Gastrocnemius medialis (tissue), 4 donors: ENCODE measurements around the gene KLRC2. TPM values are rescaled to one million over a fixed set of nuclear protein-coding genes. Genes with fewer than 3 reads are reported as not detected.
"Not testable (repeated sequence)": the region's sequence is repeated elsewhere in the genome, so short reads cannot be mapped to it uniquely, and the experiment has no call there.

Experiments
- ATAC-seq, 2 donors: fragments of 150-250 bp; one replicate each; pipeline ENCODE4 v1.9.1; 2016
- DNase-seq, 2 donors: peaks; one replicate each; pipeline ENCODE4 v3.0.0-alpha.2; 2019
- H3K27ac ChIP-seq, 4 donors: fragments of 200-600 bp; sonication (generic); 1 replicate in 1 of 4; 2 replicates in 3 of 4; pipeline ENCODE4 v1.5.1; 2016 to 2018; ENCODE audit warnings: mild to moderate bottlenecking in 2 of 4, moderate library complexity in 1 of 4
- H3K27me3 ChIP-seq, 3 donors: fragments of 200-600 bp; sonication (generic) in 2 of 3; 1 replicate in 1 of 3; 2 replicates in 2 of 3; pipeline versions ENCODE4 v1.5.1 to v1.6.0; 2016 to 2019; ENCODE audit warnings: mild to moderate bottlenecking in 1 of 3, moderate library complexity in 1 of 3
- H3K36me3 ChIP-seq, 2 donors: fragments of 200-600 bp; sonication (generic) in 1 of 2; one replicate each; pipeline ENCODE4 v1.5.1; 2017 to 2018
- H3K4me1 ChIP-seq, 2 donors: fragments of 200-600 bp; sonication (generic) in 1 of 2; one replicate each; pipeline ENCODE4 v1.5.1; 2016 to 2017; ENCODE audit warnings: mild to moderate bottlenecking in 2 of 2
- H3K4me3 ChIP-seq, 4 donors: fragments of 200-600 bp; sonication (generic) in 3 of 4; 1 replicate in 1 of 4; 2 replicates in 3 of 4; pipeline ENCODE4 v1.5.1; 2016 to 2019; ENCODE audit warnings: mild to moderate bottlenecking in 2 of 4
- H3K9me3 ChIP-seq, 3 donors: fragments of 200-600 bp; sonication (generic) in 2 of 3; 1 replicate in 1 of 3; 2 replicates in 2 of 3; pipeline ENCODE4 v1.5.1; 2016 to 2019
- POLR2A ChIP-seq, 2 donors: fragments of 450-650 bp; IDR thresholded peaks; one replicate each; pipeline ENCODE4 v1.6.1; 2017; ENCODE audit warnings: antibody characterized with exemption in 2 of 2, mild to moderate bottlenecking in 2 of 2, moderate library complexity in 2 of 2
- in situ Hi-C, 4 donors: fragments of 200-750 bp; cut with MboI; loops; one replicate each; pipeline versions ENCODE4 v1.15.0 to v1.8.0; 2017; ENCODE audit warnings: low sequenced_read_pairs in 4 of 4
- intact Hi-C: fragments of 100-400 bp; cut with DNase I; formaldehyde crosslinking; loops from one replicate; pipeline ENCODE4 v1.15.1; 2023; ENCODE audit warnings: low total_unique reads
- total RNA-seq, 4 donors: library from RNA; depleted of rRNA; stranded (reverse); fragments of >200 nt; gene quantifications; one replicate each; pipeline versions ENCODE4 v1.1.0 to v1.2.3, GENCODE V29; 2016
- TF ChIP-seq, protein P1 (sequence below), 5 experiments: fragments of 450-650 bp in 3 of 5; fragments of 200-600 bp in 2 of 5; sonication (generic) in 2 of 5; IDR thresholded peaks in 4 of 5; conservative IDR thresholded peaks in 1 of 5; 1 replicate in 4 of 5; 2 replicates in 1 of 5; pipeline ENCODE4 v1.5.1; 2016 to 2019; ENCODE audit warnings: antibody characterized with exemption in 5 of 5, mild to moderate bottlenecking in 3 of 5, moderate library complexity in 3 of 5

Gene KLRC2
- not detected for total RNA-seq

DNA sequence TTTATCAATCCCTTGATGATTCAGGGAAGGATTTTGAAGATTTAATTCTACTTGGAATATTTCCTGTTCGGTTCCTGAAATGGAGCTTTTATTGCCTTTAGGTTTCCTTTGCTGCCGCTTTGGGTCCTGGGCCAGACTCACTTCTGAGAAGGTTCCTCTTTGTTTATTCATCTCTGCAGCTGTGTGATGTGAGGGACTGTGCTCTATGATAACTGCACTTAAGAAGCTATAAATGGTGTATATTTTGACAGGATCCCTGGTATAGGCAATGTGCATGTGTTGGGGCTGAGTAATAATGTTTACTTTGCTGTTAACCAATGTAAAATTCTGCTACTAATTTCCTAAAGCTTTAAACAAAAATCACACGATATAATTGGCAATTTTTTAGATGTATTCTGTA is at the start of gene KLRC2:
TSS of gene KLRC2 (minus strand) at position 195 of the 400 bp plus-strand sequence. CDS start at position 171, 24 bp downstream.
- H3K36me3 ChIP-seq, in situ Hi-C loops, ATAC-seq, H3K4me3 ChIP-seq, H3K4me1 ChIP-seq, H3K27ac ChIP-seq, H3K9me3 ChIP-seq, DNase-seq, intact Hi-C loops, H3K27me3 ChIP-seq: not testable (repeated sequence)

DNA sequence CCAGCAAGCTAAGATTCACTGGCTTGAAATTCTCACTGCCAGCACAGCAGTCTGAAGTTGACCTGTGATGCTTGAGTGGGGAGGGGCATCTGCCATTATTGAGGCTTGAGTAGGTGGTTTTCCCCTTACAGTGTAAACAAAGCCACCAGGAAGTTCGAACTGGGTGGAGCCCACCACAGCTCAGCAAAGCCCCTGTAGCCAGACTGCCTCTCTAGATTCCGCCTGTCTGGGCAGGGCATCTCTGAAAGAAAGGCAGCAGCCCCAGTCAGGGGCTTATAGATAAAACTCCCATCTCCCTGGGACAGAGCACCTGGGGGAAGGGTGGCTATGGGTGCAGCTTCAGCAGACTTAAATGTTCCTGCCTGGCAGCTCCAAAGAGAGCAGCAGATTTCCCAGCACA is 46.1 kb upstream of the KLRC2 start:
- H3K4me3 ChIP-seq, H3K27me3 ChIP-seq, H3K9me3 ChIP-seq, H3K4me1 ChIP-seq, H3K27ac ChIP-seq, H3K36me3 ChIP-seq, intact Hi-C loops, DNase-seq, in situ Hi-C loops, ATAC-seq: not testable (repeated sequence)

DNA sequence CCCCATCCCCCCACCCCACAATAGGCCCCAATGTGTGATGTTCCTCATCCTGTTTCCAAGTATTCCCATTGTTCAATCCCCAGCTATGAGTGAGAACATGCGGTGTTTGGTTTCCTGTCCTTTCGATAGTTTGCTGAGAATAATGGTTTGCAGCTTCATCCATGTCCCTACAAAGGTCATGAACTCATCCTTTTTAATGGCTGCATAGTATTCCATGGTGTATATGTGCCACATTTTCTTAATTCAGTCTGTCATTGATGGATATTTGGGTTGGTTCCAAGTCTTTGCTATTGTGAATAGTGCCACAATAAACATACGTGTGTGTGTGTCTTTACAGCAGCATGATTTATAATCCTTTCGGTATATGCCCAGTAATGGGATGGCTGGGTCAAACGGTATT is 37.0 kb upstream of the KLRC2 start:
- in situ Hi-C loops, DNase-seq, H3K27me3 ChIP-seq, H3K9me3 ChIP-seq, H3K36me3 ChIP-seq, H3K4me3 ChIP-seq, H3K4me1 ChIP-seq, intact Hi-C loops, H3K27ac ChIP-seq, ATAC-seq: not testable (repeated sequence)

DNA sequence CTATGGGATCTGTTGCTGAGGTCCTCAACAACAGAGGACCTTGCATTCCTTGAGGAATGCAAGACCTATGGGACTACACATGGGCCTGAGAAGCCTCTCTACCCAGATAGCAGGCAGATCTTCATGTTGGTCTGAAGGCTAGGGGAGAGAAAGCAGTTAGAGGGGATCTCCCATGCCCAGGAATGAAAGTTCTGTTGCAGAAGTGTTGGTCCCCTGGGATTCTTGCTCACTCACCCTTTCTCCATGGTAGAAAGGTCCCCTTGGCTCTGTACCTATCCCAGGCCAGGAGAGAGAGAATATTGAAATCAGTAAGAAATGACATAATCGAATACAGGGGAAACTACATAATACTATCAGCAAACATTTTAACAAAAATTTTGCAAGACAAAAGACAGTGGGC is 33.9 kb upstream of the KLRC2 start:
- H3K4me1 ChIP-seq, result no peaks in the 10 kb centered on the region
- no peaks in the 10 kb centered on the region for H3K9me3 ChIP-seq
- H3K27me3 ChIP-seq, result no peaks in the 10 kb centered on the region
- intact Hi-C loops (no loop called here), in situ Hi-C loops (no loop called here)
- no peak overlapping the region for H3K4me3 ChIP-seq
- no peak for DNase-seq
- no peak for TF ChIP-seq POLR2A (IDR thresholded peaks at IDR 0.05)
- TF ChIP-seq, protein P1, sequence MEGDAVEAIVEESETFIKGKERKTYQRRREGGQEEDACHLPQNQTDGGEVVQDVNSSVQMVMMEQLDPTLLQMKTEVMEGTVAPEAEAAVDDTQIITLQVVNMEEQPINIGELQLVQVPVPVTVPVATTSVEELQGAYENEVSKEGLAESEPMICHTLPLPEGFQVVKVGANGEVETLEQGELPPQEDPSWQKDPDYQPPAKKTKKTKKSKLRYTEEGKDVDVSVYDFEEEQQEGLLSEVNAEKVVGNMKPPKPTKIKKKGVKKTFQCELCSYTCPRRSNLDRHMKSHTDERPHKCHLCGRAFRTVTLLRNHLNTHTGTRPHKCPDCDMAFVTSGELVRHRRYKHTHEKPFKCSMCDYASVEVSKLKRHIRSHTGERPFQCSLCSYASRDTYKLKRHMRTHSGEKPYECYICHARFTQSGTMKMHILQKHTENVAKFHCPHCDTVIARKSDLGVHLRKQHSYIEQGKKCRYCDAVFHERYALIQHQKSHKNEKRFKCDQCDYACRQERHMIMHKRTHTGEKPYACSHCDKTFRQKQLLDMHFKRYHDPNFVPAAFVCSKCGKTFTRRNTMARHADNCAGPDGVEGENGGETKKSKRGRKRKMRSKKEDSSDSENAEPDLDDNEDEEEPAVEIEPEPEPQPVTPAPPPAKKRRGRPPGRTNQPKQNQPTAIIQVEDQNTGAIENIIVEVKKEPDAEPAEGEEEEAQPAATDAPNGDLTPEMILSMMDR (IDR thresholded peaks at IDR 0.05 in 4 of 5, conservative IDR thresholded peaks at IDR 0.05 in 1 of 5), result no peak
- no peak for ATAC-seq
- H3K27ac ChIP-seq, result no peak overlapping the region
- no peaks in the 10 kb centered on the region for H3K36me3 ChIP-seq

DNA sequence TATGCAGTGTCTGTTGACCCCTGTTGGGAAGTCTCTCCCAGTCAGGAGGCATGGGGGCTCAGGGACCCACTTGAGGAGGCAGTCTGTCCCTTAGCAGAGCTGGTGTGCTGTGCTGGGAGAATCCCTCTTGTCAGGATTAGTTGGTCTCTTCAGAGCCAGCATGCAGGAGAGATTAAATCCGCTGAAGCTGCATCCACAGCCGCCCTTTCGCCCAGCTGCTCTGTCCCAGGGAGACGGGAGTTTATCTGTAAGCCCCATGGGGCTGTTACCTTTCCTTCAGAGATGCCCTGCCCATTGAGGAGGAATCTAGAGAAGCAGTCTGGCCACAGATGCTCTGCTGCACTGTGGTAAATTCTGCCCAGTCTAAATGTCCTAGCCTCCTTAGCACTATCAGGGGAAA is 30.5 kb upstream of the KLRC2 start:
- Histone ChIP-seq H3K9me3 (no peaks in the 10 kb centered on the region), H3K36me3 (no peaks in the 10 kb centered on the region), H3K4me3 (no peak overlapping the region), H3K27me3 (no peaks in the 10 kb centered on the region), H3K27ac (no peak overlapping the region), H3K4me1 (no peaks in the 10 kb centered on the region)
- in situ Hi-C loops, result no loop called here
- TF ChIP-seq, protein P1 (IDR thresholded peaks at IDR 0.05 in 4 of 5, conservative IDR thresholded peaks at IDR 0.05 in 1 of 5), result no peak
- TF ChIP-seq POLR2A (IDR thresholded peaks at IDR 0.05), result no peak
- ATAC-seq, result no peak
- intact Hi-C loops, result no loop called here
- no peak for DNase-seq

DNA sequence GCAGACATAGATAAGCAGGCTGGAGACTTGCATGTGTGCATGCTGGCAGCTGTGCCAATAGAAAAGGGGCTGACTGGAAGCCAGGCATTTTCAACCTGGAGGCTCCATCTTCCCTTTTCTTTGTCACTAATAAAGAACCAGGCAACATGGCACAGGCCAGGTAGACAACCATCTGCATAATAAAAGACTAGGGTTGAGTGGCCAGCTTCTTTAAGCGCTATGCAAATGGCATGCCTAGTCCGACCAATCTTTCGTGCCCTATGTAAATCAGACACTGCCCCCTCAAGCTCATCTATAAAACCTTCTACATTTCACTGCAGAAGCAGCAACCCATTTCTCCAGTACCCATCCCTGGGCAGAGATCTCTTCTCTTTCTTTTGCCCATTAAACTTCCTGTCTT is 21.9 kb upstream of the KLRC2 start:
- peaks cover 0 to 3% (median 0%) of the 10 kb centered on the region in 3 donors for H3K9me3 ChIP-seq
- H3K27ac ChIP-seq, result no peak overlapping the region
- TF ChIP-seq, protein P1 (IDR thresholded peaks at IDR 0.05 in 4 of 5, conservative IDR thresholded peaks at IDR 0.05 in 1 of 5), result no peak
- TF ChIP-seq POLR2A (IDR thresholded peaks at IDR 0.05), result no peak
- no peaks in the 10 kb centered on the region for H3K27me3 ChIP-seq
- no peak overlapping the region for H3K4me3 ChIP-seq
- H3K4me1 ChIP-seq, result no peaks in the 10 kb centered on the region
- no peaks in the 10 kb centered on the region for H3K36me3 ChIP-seq
- no peak for DNase-seq
- ATAC-seq, result no peak
- in situ Hi-C loops (no loop called here), intact Hi-C loops (no loop called here)
